Measurements from ENCODE around the gene CITED2.
A peak's percentile ranks its signal among the peaks of the same experiment; 100 is the strongest.

The CITED2 gene

DNA sequence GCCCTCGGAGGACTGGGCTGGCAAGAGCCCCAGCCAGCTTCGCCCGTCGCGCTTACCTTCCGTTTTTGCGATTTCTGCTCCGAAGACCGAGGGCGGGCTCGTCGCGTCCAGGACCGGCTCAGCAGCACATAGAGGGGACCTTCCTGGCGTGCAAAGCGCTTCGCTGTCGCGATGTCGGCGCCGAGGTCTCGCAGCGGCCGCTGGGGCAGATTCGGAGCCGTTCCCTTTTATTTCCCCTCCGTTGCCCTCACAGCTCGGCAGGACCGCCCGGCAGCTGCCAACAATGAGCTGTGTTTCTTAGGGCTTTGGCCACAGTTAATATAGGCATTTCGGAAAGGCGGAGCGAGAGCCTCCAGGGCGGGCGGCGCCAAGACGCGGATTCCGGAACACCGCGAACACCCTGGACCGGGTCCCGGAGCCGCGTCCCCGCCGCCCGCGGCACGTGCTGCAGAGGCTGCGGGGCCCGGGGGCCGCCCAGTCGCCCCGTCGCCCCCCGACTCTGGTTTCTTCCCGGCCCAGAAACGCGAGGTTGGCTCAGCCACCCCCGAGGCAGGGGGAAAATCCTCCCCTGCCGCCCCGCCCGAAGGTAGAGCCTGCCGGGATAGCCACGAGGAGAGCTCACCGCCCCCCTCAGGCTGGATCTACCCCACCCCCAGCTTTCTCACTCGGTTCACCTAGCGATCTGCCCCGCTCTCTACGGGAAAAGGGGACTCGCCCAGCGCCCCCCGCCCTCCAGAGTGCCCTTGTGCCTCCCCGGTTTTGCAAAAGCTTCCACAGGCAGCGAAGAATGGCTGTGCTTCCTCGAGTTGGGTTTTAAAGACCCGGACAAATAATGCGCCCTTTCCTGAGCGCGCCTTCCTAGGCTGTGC lies at the start of gene CITED2:
CITED2 (minus strand) TSS at position 292 of the 869 bp plus-strand sequence. CDS start 704 bp downstream, outside the sequence.
- DNase-seq, result peak; percentile 91
- Histone ChIP-seq H3K27me3 (replicated peaks) (no peaks in the 10 kb centered on the region), H3K4me3 (ENCODE audit: low read depth, low read length) (peak within 1 kb of the TSS; percentile 96), H3K36me3 (replicated peaks) (peaks cover 21% of the 10 kb centered on the region), H3K27ac (peak within 1 kb of the TSS; percentile 91)
- in situ Hi-C loops (cut with HindIII; ENCODE audit: low pct_ligation_motif_present, low sequenced_read_pairs), result loop anchor here (10.0 kb wide), 1 partner anchor 680 kb away; no protein-coding TSS in a partner anchor
- TF ChIP-seq CTCF (IDR thresholded peaks at IDR 0.05; ENCODE audit: low read depth, low read length, missing control alignments), result peak; percentile 43

- in situ Hi-C loops (cut with HindIII; ENCODE audit: low pct_ligation_motif_present, low sequenced_read_pairs), result no loop called here
- Histone ChIP-seq H3K27me3 (replicated peaks) (no peaks in the 10 kb centered on the region), H3K4me3 (ENCODE audit: low read depth, low read length) (no peak overlapping the region), H3K36me3 (replicated peaks) (no peaks in the 10 kb centered on the region), H3K27ac (no peak overlapping the region)
- no peak for DNase-seq
- no peak for TF ChIP-seq CTCF (IDR thresholded peaks at IDR 0.05; ENCODE audit: low read depth, low read length, missing control alignments)
Measured at GRCh38 chr6:139423037-139423703, 48.7 kb upstream of the CITED2 start.

GRCh38 chr6:139422105-139423036 lies 47.9 kb upstream of the CITED2 start:
- H3K27me3 ChIP-seq (replicated peaks), result no peaks in the 10 kb centered on the region
- H3K4me3 ChIP-seq (ENCODE audit: low read depth, low read length), result no peak overlapping the region
- no peak overlapping the region for H3K27ac ChIP-seq
- no peak for DNase-seq
- H3K36me3 ChIP-seq (replicated peaks), result no peaks in the 10 kb centered on the region
- in situ Hi-C loops (cut with HindIII; ENCODE audit: low pct_ligation_motif_present, low sequenced_read_pairs), result no loop called here
- no peak for TF ChIP-seq CTCF (IDR thresholded peaks at IDR 0.05; ENCODE audit: low read depth, low read length, missing control alignments)

DNA sequence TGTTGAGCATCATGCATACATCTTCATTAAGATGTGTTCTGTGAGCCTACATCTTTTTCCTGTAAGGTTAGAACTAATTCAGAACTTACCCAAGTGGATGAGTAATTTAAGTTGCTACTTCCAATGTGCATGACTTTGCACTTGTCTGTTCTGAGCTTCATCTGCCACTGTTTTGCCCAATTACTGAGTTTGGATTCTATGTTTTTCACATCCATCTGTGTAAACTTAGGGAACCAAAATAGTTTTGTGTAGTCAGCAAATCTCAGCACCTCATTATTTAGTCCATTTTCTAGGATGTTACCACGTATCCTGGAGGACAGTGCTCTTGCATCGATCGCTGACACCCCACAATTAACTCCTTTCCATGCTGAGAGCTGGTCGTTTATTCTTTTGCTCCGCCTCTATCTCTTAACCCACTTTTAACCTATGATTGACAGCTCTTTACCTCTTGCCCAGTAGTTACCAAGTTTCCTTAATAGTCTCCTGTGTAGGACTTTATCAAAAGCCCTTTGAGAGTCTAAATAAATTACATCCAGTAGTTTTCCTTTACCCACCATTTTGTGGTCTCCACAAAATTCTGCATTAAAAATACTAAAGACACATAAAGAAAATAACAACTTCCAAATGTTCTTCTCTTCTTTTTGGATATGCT lies 44.2 kb upstream of the CITED2 start:
- no peak for TF ChIP-seq CTCF (IDR thresholded peaks at IDR 0.05; ENCODE audit: low read depth, low read length, missing control alignments)
- Histone ChIP-seq H3K36me3 (replicated peaks) (no peaks in the 10 kb centered on the region), H3K27me3 (replicated peaks) (no peaks in the 10 kb centered on the region), H3K27ac (no peak overlapping the region), H3K4me3 (ENCODE audit: low read depth, low read length) (no peak overlapping the region)
- no peak for DNase-seq
- in situ Hi-C loops (cut with HindIII; ENCODE audit: low pct_ligation_motif_present, low sequenced_read_pairs), result no loop called here

GRCh38 chr6:139416146-139416545 lies 41.7 kb upstream of the CITED2 start:
- H3K27ac ChIP-seq, result no peak overlapping the region
- no peak overlapping the region for H3K4me3 ChIP-seq (ENCODE audit: low read depth, low read length)
- in situ Hi-C loops (cut with HindIII; ENCODE audit: low pct_ligation_motif_present, low sequenced_read_pairs), result no loop called here
- DNase-seq, result no peak
- no peaks in the 10 kb centered on the region for H3K27me3 ChIP-seq (replicated peaks)
- no peak for TF ChIP-seq CTCF (IDR thresholded peaks at IDR 0.05; ENCODE audit: low read depth, low read length, missing control alignments)
- H3K36me3 ChIP-seq (replicated peaks), result no peaks in the 10 kb centered on the region
